ENCODE data around the gene CIAO1. TPM values are rescaled to one million over a fixed set of nuclear protein-coding genes. Genes with fewer than 3 reads are reported as not detected.

Gene CIAO1
- total and polyA plus RNA-seq, 2 of the 13 experiments (the other 11 are each of a cell fraction or from before 2014, with no cell fraction given) = 99.3 to 120 TPM

DNA sequence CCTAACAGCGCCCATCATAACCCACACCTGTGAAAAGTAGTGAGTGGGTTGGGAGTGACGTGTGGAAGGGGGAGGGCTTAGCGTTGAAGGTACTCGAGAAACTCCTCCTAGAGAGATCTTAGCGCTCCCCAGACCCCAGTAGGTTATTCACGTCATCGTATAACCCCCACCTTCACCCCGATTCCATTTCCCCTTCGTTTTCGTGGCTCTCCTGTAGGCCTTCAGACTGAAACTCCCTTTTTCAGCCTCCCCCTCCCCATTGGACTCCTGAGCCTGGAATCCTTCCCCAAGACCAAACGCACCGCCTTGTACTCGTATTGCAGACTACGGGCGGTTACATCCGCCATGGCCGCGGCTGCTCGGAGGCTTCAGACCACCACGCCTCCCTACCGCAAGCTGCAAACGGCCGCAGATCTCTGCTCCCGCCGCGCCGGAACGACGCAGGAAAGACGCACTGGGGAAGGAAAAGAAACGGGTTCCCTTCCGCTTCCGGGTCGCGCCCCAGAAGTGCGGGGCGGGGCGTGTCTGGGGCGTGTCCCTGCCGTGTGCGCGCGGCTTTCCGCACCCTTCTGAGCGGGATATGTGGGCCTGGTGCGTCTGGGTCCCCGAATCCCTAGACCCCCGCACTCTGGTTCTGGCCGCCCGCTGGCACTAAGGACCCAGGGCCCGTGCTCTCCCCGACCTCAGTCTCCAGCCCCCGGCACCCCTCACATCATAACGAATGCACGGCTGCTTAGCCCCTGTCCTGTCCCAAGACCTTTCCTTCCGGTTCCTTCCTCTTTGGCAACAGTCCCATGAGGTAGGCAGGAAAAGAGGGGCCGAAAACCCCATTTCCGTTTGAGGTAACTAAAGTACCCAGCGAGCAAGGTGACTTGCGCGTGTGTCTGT, 39.3 kb downstream of the CIAO1 start, which contains the start of gene SNRNP200 (continued):
- TF ChIP-seq, protein P1, sequence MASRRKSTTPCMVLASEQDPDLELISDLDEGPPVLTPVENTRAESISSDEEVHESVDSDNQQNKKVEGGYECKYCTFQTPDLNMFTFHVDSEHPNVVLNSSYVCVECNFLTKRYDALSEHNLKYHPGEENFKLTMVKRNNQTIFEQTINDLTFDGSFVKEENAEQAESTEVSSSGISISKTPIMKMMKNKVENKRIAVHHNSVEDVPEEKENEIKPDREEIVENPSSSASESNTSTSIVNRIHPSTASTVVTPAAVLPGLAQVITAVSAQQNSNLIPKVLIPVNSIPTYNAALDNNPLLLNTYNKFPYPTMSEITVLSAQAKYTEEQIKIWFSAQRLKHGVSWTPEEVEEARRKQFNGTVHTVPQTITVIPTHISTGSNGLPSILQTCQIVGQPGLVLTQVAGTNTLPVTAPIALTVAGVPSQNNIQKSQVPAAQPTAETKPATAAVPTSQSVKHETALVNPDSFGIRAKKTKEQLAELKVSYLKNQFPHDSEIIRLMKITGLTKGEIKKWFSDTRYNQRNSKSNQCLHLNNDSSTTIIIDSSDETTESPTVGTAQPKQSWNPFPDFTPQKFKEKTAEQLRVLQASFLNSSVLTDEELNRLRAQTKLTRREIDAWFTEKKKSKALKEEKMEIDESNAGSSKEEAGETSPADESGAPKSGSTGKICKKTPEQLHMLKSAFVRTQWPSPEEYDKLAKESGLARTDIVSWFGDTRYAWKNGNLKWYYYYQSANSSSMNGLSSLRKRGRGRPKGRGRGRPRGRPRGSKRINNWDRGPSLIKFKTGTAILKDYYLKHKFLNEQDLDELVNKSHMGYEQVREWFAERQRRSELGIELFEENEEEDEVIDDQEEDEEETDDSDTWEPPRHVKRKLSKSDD (CRISPR knock-in tag; IDR thresholded peaks at IDR 0.05; ENCODE audit: low read depth) = peak; percentile 89
- TF ChIP-seq TBX3 (IDR thresholded peaks at IDR 0.05; ENCODE audit: borderline replicate concordance) (peak; percentile 22; the same call in 1 of the 2 replicates), RBAK (CRISPR knock-in tag; IDR thresholded peaks at IDR 0.05) (0 out of 2 replicates have a peak, but pooled peaks have one; percentile 71), TP53 (CRISPR knock-in tag; conservative IDR thresholded peaks at IDR 0.05) (peak; percentile 91; the same call in 1 of the 2 replicates), REPIN1 (CRISPR knock-in tag; IDR thresholded peaks at IDR 0.05; ENCODE audit: borderline replicate concordance, low read depth) (peak; percentile 57; the same call in 1 of the 2 replicates), RBM39 (IDR thresholded peaks at IDR 0.05; ENCODE audit: low read depth, low read length, poor library complexity, severe bottlenecking) (peak; percentile 96), ZNF124 (CRISPR knock-in tag; IDR thresholded peaks at IDR 0.05) (peak; percentile 72; the same call in 1 of the 2 replicates), MYC (CRISPR knock-in tag; IDR thresholded peaks at IDR 0.05; ENCODE audit: borderline replicate concordance) (peak; percentile 98), ZNF326 (CRISPR knock-in tag; IDR thresholded peaks at IDR 0.05; ENCODE audit: borderline replicate concordance) (no peak), ZFP36 (IDR thresholded peaks at IDR 0.05; ENCODE audit: borderline replicate concordance, low read depth, low read length, partially characterized antibody) (no peak), FOXK1 (CRISPR knock-in tag; IDR thresholded peaks at IDR 0.05; ENCODE audit: borderline replicate concordance, low read depth) (peak; percentile 97; the same call in 1 of the 2 replicates), SRSF4 (IDR thresholded peaks at IDR 0.05; ENCODE audit: low read depth, low read length, poor library complexity, severe bottlenecking) (no peak), SUZ12 (IDR thresholded peaks at IDR 0.05; ENCODE audit: low read depth, low read length) (no peak), EP300 (IDR thresholded peaks at IDR 0.05; ENCODE audit: low read depth in 2 of 2, low read length in 2 of 2) (no peak), EP300 (CRISPR knock-in tag; IDR thresholded peaks at IDR 0.05; ENCODE audit: borderline replicate concordance) (no peak; the same call in 1 of the 2 replicates), ZNF737 (CRISPR knock-in tag; IDR thresholded peaks at IDR 0.05; ENCODE audit: borderline replicate concordance) (0 out of 2 replicates have a peak, but pooled peaks have one; percentile 18), DMAP1 (CRISPR knock-in tag; IDR thresholded peaks at IDR 0.05) (peak; percentile 98), SIX4 (CRISPR knock-in tag; IDR thresholded peaks at IDR 0.05) (no peak; the same call in 1 of the 2 replicates)
- TF ChIP-seq, protein P2, sequence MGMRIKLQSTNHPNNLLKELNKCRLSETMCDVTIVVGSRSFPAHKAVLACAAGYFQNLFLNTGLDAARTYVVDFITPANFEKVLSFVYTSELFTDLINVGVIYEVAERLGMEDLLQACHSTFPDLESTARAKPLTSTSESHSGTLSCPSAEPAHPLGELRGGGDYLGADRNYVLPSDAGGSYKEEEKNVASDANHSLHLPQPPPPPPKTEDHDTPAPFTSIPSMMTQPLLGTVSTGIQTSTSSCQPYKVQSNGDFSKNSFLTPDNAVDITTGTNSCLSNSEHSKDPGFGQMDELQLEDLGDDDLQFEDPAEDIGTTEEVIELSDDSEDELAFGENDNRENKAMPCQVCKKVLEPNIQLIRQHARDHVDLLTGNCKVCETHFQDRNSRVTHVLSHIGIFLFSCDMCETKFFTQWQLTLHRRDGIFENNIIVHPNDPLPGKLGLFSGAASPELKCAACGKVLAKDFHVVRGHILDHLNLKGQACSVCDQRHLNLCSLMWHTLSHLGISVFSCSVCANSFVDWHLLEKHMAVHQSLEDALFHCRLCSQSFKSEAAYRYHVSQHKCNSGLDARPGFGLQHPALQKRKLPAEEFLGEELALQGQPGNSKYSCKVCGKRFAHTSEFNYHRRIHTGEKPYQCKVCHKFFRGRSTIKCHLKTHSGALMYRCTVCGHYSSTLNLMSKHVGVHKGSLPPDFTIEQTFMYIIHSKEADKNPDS (CRISPR knock-in tag; IDR thresholded peaks at IDR 0.05) = peak; percentile 87
- TF ChIP-seq, protein P3, sequence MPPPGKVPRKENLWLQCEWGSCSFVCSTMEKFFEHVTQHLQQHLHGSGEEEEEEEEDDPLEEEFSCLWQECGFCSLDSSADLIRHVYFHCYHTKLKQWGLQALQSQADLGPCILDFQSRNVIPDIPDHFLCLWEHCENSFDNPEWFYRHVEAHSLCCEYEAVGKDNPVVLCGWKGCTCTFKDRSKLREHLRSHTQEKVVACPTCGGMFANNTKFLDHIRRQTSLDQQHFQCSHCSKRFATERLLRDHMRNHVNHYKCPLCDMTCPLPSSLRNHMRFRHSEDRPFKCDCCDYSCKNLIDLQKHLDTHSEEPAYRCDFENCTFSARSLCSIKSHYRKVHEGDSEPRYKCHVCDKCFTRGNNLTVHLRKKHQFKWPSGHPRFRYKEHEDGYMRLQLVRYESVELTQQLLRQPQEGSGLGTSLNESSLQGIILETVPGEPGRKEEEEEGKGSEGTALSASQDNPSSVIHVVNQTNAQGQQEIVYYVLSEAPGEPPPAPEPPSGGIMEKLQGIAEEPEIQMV (CRISPR knock-in tag; IDR thresholded peaks at IDR 0.05; ENCODE audit: low read depth) = peak; percentile 84
- TF ChIP-seq, protein P4, sequence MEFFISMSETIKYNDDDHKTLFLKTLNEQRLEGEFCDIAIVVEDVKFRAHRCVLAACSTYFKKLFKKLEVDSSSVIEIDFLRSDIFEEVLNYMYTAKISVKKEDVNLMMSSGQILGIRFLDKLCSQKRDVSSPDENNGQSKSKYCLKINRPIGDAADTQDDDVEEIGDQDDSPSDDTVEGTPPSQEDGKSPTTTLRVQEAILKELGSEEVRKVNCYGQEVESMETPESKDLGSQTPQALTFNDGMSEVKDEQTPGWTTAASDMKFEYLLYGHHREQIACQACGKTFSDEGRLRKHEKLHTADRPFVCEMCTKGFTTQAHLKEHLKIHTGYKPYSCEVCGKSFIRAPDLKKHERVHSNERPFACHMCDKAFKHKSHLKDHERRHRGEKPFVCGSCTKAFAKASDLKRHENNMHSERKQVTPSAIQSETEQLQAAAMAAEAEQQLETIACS (CRISPR knock-in tag; IDR thresholded peaks at IDR 0.05) = peak; percentile 77

All from HepG2 (cell line).